ENCODE results near the gene TEX11. TPM values are rescaled to one million over a fixed set of nuclear protein-coding genes. Genes with fewer than 3 reads are reported as not detected.
"Not testable (repeated sequence)": the region's sequence is repeated elsewhere in the genome, so short reads cannot be mapped to it uniquely, and the experiment has no call there.

The TEX11 gene
- total and polyA plus RNA-seq, 9 donors, result 0.07 to 0.15 (median 0.10) TPM; not detected in 4

DNA sequence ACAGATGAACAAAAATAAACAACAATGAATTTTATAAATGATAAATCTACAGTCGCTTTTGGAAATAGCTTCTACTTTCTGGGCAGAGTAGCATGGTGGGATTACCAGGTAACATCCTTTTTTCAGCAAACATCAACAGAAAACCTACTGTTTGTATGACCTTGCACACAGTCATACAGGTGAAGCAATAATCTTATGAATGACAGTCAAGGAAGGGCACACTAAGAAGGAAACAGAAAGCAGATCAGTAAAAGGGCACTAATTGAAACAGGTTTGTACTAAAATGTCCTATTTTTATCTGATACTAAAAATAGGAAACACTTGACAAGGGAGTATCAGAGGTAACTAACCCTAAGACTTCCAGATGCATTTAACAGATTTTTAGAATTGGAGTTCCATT lies 355.0 kb downstream of the TEX11 start:
- Histone ChIP-seq H3K27ac (ENCODE audit: low read length) (no peak overlapping the region), H3K4me3 (ENCODE audit: low read length) (no peak overlapping the region), H3K9me3 (replicated peaks; ENCODE audit: control insufficient read depth, low read depth, low read length) (no peaks in the 10 kb centered on the region), H3K4me1 (ENCODE audit: control insufficient read depth, insufficient read depth, low read length) (no peaks in the 10 kb centered on the region), H3K27me3 (ENCODE audit: control insufficient read depth, insufficient read depth, low read length) (peaks cover 2% of the 10 kb centered on the region), H3K36me3 (ENCODE audit: control insufficient read depth, insufficient read depth, low read length) (no peaks in the 10 kb centered on the region)
- WGBS (ENCODE audit: insufficient coverage), result no CpG with 5 or more reads among the region's 1 CpG
- no peak for DNase-seq

DNA sequence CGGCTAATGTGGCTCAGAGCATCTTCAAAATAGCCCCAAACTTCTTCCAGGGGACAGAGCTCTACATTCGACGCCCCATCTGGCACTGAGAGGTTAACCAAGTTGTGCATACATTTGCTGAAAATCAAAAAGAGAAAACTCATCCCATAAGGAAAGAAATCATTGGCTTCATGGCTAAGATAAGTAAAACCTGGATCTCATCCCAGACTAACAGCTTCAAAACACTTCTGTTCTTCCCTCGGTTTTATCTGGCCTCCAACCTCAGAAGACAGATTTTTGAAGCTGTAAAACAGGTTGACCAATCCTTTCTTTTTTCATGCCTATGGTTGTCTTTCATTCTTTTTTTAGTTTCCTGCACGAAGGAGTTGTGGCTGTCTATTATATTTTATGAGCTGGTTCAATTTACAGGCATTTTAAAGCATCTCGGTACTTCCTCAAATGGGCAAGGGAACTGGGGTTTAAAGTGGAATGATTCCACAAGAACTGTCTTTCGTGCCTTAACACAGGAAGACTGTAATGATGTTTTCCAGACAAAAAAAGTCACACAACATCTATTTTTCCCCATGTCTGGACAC lies 356.3 kb downstream of the TEX11 start:
- Histone ChIP-seq H3K4me1 (ENCODE audit: control insufficient read depth, insufficient read depth, low read length) (no peaks in the 10 kb centered on the region), H3K36me3 (ENCODE audit: control insufficient read depth, insufficient read depth, low read length) (no peaks in the 10 kb centered on the region), H3K9me3 (replicated peaks; ENCODE audit: control insufficient read depth, low read depth, low read length) (no peaks in the 10 kb centered on the region), H3K27me3 (ENCODE audit: control insufficient read depth, insufficient read depth, low read length) (peaks cover 2% of the 10 kb centered on the region), H3K4me3 (ENCODE audit: low read length) (no peak overlapping the region), H3K27ac (ENCODE audit: low read length) (no peak overlapping the region)
- WGBS (ENCODE audit: insufficient coverage), result 24% methylated on average over 2 of the region's 7 CpGs
- peak; percentile 13 for DNase-seq

- H3K9me3 ChIP-seq (replicated peaks; ENCODE audit: control insufficient read depth, low read depth, low read length), result no peaks in the 10 kb centered on the region
- peaks cover 2% of the 10 kb centered on the region for H3K27me3 ChIP-seq (ENCODE audit: control insufficient read depth, insufficient read depth, low read length)
- no CpG with 5 or more reads among the region's 3 CpGs for WGBS (ENCODE audit: insufficient coverage)
- no peak overlapping the region for H3K27ac ChIP-seq (ENCODE audit: low read length)
- no peak for DNase-seq
- no peak overlapping the region for H3K4me3 ChIP-seq (ENCODE audit: low read length)
- no peaks in the 10 kb centered on the region for H3K36me3 ChIP-seq (ENCODE audit: control insufficient read depth, insufficient read depth, low read length)
- H3K4me1 ChIP-seq (ENCODE audit: control insufficient read depth, insufficient read depth, low read length), result no peaks in the 10 kb centered on the region
Measured at GRCh38 chrX:70549429-70549828, 359.1 kb downstream of the TEX11 start.

DNA sequence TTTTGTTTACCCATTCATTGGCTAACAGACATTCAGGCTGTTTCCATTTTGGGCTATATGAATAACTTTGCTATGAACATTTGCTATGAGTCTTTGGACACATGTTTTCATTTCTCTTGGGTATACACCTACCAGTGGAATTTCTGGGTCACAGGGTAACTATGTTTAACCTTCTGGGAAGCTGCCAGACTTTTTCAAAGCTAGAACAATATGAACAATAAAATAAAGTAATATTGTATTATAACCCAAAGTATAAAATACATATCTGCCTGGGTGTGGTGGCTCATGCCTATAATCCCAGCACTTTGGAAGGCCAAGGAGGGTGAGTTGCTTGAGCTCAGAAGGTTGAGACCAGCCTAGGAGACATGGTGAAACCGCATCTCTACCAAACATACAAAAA lies 373.3 kb downstream of the TEX11 start:
- H3K4me3 ChIP-seq (ENCODE audit: low read length), result no peak overlapping the region
- H3K27me3 ChIP-seq (ENCODE audit: control insufficient read depth, insufficient read depth, low read length), result no peaks in the 10 kb centered on the region
- no peaks in the 10 kb centered on the region for H3K9me3 ChIP-seq (replicated peaks; ENCODE audit: control insufficient read depth, low read depth, low read length)
- DNase-seq, result no peak
- H3K36me3 ChIP-seq (ENCODE audit: control insufficient read depth, insufficient read depth, low read length), result no peaks in the 10 kb centered on the region
- no CpG with 5 or more reads among the region's 1 CpG for WGBS (ENCODE audit: insufficient coverage)
- H3K4me1 ChIP-seq (ENCODE audit: control insufficient read depth, insufficient read depth, low read length), result no peaks in the 10 kb centered on the region
- no peak overlapping the region for H3K27ac ChIP-seq (ENCODE audit: low read length)

DNA sequence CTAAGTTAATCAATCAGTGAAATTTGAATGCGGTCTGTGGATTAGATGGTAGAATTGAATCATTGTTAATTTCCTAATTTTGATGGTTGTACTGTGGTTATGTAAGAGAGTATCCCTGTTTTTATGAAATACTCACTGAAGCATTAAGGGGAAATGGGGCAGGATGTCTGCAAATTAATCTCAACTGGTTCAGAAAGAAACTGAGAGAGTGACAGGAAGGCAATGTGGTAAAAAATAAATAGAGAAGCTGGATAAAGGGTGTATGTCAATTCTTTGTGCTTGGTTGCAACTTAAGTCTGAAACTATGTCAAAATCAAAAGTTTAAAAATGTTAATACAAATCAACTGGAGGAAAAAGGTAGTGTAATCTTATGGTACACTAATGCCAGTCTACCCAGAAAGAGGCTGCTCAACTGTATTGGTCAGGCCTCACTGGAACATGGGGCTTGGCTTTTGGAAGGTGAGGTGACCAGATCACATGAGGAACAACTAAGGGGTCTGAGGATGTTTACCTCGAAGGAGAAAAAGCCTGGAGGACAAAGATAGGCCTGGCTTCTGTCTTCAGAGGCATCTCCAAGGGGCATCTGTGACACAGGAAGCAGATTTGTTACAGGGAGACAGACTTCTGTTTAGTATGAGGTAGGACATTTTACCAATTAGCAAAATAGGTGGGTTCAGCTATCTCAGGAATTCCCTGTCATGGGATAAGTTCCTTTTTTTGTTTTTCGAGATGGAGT lies 380.7 kb downstream of the TEX11 start:
- no peak overlapping the region for H3K4me3 ChIP-seq (ENCODE audit: low read length)
- no peaks in the 10 kb centered on the region for H3K9me3 ChIP-seq (replicated peaks; ENCODE audit: control insufficient read depth, low read depth, low read length)
- no peak overlapping the region for H3K27ac ChIP-seq (ENCODE audit: low read length)
- DNase-seq, result no peak
- peaks cover 2% of the 10 kb centered on the region for H3K27me3 ChIP-seq (ENCODE audit: control insufficient read depth, insufficient read depth, low read length)
- 46% methylated on average over 2 of the region's 3 CpGs for WGBS (ENCODE audit: insufficient coverage)
- no peaks in the 10 kb centered on the region for H3K36me3 ChIP-seq (ENCODE audit: control insufficient read depth, insufficient read depth, low read length)
- no peaks in the 10 kb centered on the region for H3K4me1 ChIP-seq (ENCODE audit: control insufficient read depth, insufficient read depth, low read length)

- H3K9me3 ChIP-seq (replicated peaks; ENCODE audit: control insufficient read depth, low read depth, low read length), result no peaks in the 10 kb centered on the region
- no peak for DNase-seq
- H3K27ac ChIP-seq (ENCODE audit: low read length), result no peak overlapping the region
- no peak overlapping the region for H3K4me3 ChIP-seq (ENCODE audit: low read length)
- peaks cover 2% of the 10 kb centered on the region for H3K27me3 ChIP-seq (ENCODE audit: control insufficient read depth, insufficient read depth, low read length)
- H3K4me1 ChIP-seq (ENCODE audit: control insufficient read depth, insufficient read depth, low read length), result no peaks in the 10 kb centered on the region
- H3K36me3 ChIP-seq (ENCODE audit: control insufficient read depth, insufficient read depth, low read length), result no peaks in the 10 kb centered on the region
Measured at GRCh38 chrX:70527053-70527452, 381.5 kb downstream of the TEX11 start.

- DNase-seq, result no peak
- Histone ChIP-seq H3K36me3 (ENCODE audit: control insufficient read depth, insufficient read depth, low read length) (no peaks in the 10 kb centered on the region), H3K27me3 (ENCODE audit: control insufficient read depth, insufficient read depth, low read length) (peaks cover 2% of the 10 kb centered on the region), H3K4me3 (ENCODE audit: low read length) (no peak overlapping the region), H3K9me3 (replicated peaks; ENCODE audit: control insufficient read depth, low read depth, low read length) (no peaks in the 10 kb centered on the region), H3K4me1 (ENCODE audit: control insufficient read depth, insufficient read depth, low read length) (no peaks in the 10 kb centered on the region), H3K27ac (ENCODE audit: low read length) (no peak overlapping the region)
- 73% methylated on average over 6 of the region's 8 CpGs for WGBS (ENCODE audit: insufficient coverage)
Measured at GRCh38 chrX:70525733-70526132, 382.8 kb downstream of the TEX11 start.

GRCh38 chrX:70515692-70516091 lies 392.8 kb downstream of the TEX11 start:
- not testable (repeated sequence) for H3K27me3 ChIP-seq (ENCODE audit: control insufficient read depth, insufficient read depth, low read length); H3K9me3 ChIP-seq (replicated peaks; ENCODE audit: control insufficient read depth, low read depth, low read length); H3K4me3 ChIP-seq (ENCODE audit: low read length); H3K27ac ChIP-seq (ENCODE audit: low read length); H3K4me1 ChIP-seq (ENCODE audit: control insufficient read depth, insufficient read depth, low read length); DNase-seq; H3K36me3 ChIP-seq (ENCODE audit: control insufficient read depth, insufficient read depth, low read length)
- no CpG with 5 or more reads among the region's 1 CpG for WGBS (ENCODE audit: insufficient coverage)

DNA sequence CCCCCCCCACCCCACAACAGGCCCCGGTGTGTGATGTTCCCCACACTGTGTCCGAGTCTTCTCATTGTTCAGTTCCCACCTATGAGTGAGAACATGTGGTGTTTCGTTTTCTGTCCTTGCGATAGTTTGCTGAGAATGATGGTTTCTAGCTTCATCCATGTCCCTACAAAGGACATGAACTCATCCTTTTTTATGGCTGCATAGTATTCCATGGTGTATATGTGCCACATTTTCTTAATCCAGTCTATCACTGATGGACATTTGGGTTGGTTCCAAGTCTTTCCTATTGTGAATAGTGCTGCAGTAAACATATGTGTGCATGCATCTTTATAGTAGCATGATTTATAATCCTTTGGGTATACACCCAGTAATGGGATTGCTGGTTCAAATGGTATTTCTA lies 393.2 kb downstream of the TEX11 start:
- not testable (repeated sequence) for H3K36me3 ChIP-seq (ENCODE audit: control insufficient read depth, insufficient read depth, low read length); H3K4me1 ChIP-seq (ENCODE audit: control insufficient read depth, insufficient read depth, low read length); H3K9me3 ChIP-seq (replicated peaks; ENCODE audit: control insufficient read depth, low read depth, low read length); H3K4me3 ChIP-seq (ENCODE audit: low read length); H3K27ac ChIP-seq (ENCODE audit: low read length); H3K27me3 ChIP-seq (ENCODE audit: control insufficient read depth, insufficient read depth, low read length); DNase-seq
- WGBS (ENCODE audit: insufficient coverage), result no CpG with 5 or more reads among the region's 4 CpGs

- Histone ChIP-seq H3K9me3 (replicated peaks; ENCODE audit: control insufficient read depth, low read depth, low read length) (no peaks in the 10 kb centered on the region), H3K4me3 (ENCODE audit: low read length) (no peak overlapping the region), H3K27ac (ENCODE audit: low read length) (no peak overlapping the region), H3K36me3 (ENCODE audit: control insufficient read depth, insufficient read depth, low read length) (no peaks in the 10 kb centered on the region), H3K27me3 (ENCODE audit: control insufficient read depth, insufficient read depth, low read length) (peaks cover 6% of the 10 kb centered on the region), H3K4me1 (ENCODE audit: control insufficient read depth, insufficient read depth, low read length) (no peaks in the 10 kb centered on the region)
- WGBS (ENCODE audit: insufficient coverage), result 60% methylated on average over 1 of the region's 4 CpGs
- DNase-seq, result no peak
Measured at GRCh38 chrX:70509078-70509477, 399.4 kb downstream of the TEX11 start.
